Measurements from ENCODE around the gene GSG1.

Gene GSG1

GRCh38 chr12:13116259-13116658 is 12.8 kb upstream of the GSG1 start:
- no peak overlapping the region for H3K27ac ChIP-seq
- H3K9me3 ChIP-seq (ENCODE audit: control insufficient read depth, low read length), result no peaks in the 10 kb centered on the region
- no peak overlapping the region for H3K4me2 ChIP-seq (ENCODE audit: low read length)

GRCh38 chr12:13114251-13115052 is 11.0 kb upstream of the GSG1 start:
- Histone ChIP-seq H3K4me1 (no peaks in the 10 kb centered on the region), H3K4me2 (ENCODE audit: low read length) (no peak overlapping the region), H2AFZ (no peak overlapping the region), H3K9me3 (ENCODE audit: control insufficient read depth, low read length) (no peaks in the 10 kb centered on the region), H3K9ac (no peak overlapping the region), H3K4me3 (ENCODE audit: low read depth, low read length) (no peak overlapping the region), H3K36me3 (ENCODE audit: control insufficient read depth, insufficient read depth, low read length) (no peaks in the 10 kb centered on the region), H3K79me2 (no peaks in the 10 kb centered on the region), H3K27me3 (ENCODE audit: control insufficient read depth, insufficient read depth, low read length) (no peaks in the 10 kb centered on the region), H3K27ac (no peak overlapping the region)
- TF ChIP-seq CTCF (IDR thresholded peaks at IDR 0.05), result no peak

More at GRCh38 chr12:13116259-13116658, 12.8 kb upstream of the GSG1 start:
- Histone ChIP-seq H3K4me1 (no peaks in the 10 kb centered on the region), H3K9ac (no peak overlapping the region), H3K36me3 (ENCODE audit: control insufficient read depth, insufficient read depth, low read length) (no peaks in the 10 kb centered on the region), H3K79me2 (no peaks in the 10 kb centered on the region), H3K4me3 (ENCODE audit: low read depth, low read length) (no peak overlapping the region), H3K27me3 (ENCODE audit: control insufficient read depth, insufficient read depth, low read length) (no peaks in the 10 kb centered on the region), H2AFZ (no peak overlapping the region)
- TF ChIP-seq CTCF (IDR thresholded peaks at IDR 0.05), result no peak

GRCh38 chr12:13112968-13113367 is 9.5 kb upstream of the GSG1 start:
- Histone ChIP-seq H3K4me3 (ENCODE audit: low read depth, low read length) (no peak overlapping the region), H3K9me3 (ENCODE audit: control insufficient read depth, low read length) (no peaks in the 10 kb centered on the region), H3K4me2 (ENCODE audit: low read length) (no peak overlapping the region), H3K79me2 (no peaks in the 10 kb centered on the region), H3K36me3 (ENCODE audit: control insufficient read depth, insufficient read depth, low read length) (no peaks in the 10 kb centered on the region), H3K4me1 (no peaks in the 10 kb centered on the region), H3K9ac (no peak overlapping the region), H3K27me3 (ENCODE audit: control insufficient read depth, insufficient read depth, low read length) (no peaks in the 10 kb centered on the region), H3K27ac (no peak overlapping the region), H2AFZ (no peak overlapping the region)
- TF ChIP-seq CTCF (IDR thresholded peaks at IDR 0.05), result no peak

GRCh38 chr12:13106666-13107065 is 3.2 kb upstream of the GSG1 start:
- H3K4me1 ChIP-seq, result peaks cover 3% of the 10 kb centered on the region
- no peak overlapping the region for H3K9ac ChIP-seq
- no peaks in the 10 kb centered on the region for H3K79me2 ChIP-seq
- TF ChIP-seq CTCF (IDR thresholded peaks at IDR 0.05), result no peak
- H3K4me3 ChIP-seq (ENCODE audit: low read depth, low read length), result no peak overlapping the region
- H3K27me3 ChIP-seq (ENCODE audit: control insufficient read depth, insufficient read depth, low read length), result no peaks in the 10 kb centered on the region
- H3K4me2 ChIP-seq (ENCODE audit: low read length), result no peak overlapping the region
- no peak overlapping the region for H2AFZ ChIP-seq
- H3K27ac ChIP-seq, result no peak overlapping the region
- H3K9me3 ChIP-seq (ENCODE audit: control insufficient read depth, low read length), result no peaks in the 10 kb centered on the region
- no peaks in the 10 kb centered on the region for H3K36me3 ChIP-seq (ENCODE audit: control insufficient read depth, insufficient read depth, low read length)

GRCh38 chr12:13105781-13106180 is 2.3 kb upstream of the GSG1 start:
- H3K79me2 ChIP-seq, result no peaks in the 10 kb centered on the region
- no peak overlapping the region for H3K4me3 ChIP-seq (ENCODE audit: low read depth, low read length)
- H3K27ac ChIP-seq, result no peak overlapping the region
- no peak for TF ChIP-seq CTCF (IDR thresholded peaks at IDR 0.05)
- no peak overlapping the region for H3K9ac ChIP-seq
- H2AFZ ChIP-seq, result no peak overlapping the region
- H3K36me3 ChIP-seq (ENCODE audit: control insufficient read depth, insufficient read depth, low read length), result no peaks in the 10 kb centered on the region
- H3K27me3 ChIP-seq (ENCODE audit: control insufficient read depth, insufficient read depth, low read length), result no peaks in the 10 kb centered on the region
- H3K9me3 ChIP-seq (ENCODE audit: control insufficient read depth, low read length), result no peaks in the 10 kb centered on the region
- H3K4me2 ChIP-seq (ENCODE audit: low read length), result no peak overlapping the region
- H3K4me1 ChIP-seq, result peaks cover 6% of the 10 kb centered on the region

Data from parathyroid adenoma (tissue), 2 donors.